Astrocyte (in vitro differentiated cells and primary cell): ENCODE results near the gene CD52. TPM values are rescaled to one million over a fixed set of nuclear protein-coding genes. Genes with fewer than 3 reads are reported as not detected.
"Not testable (repeated sequence)": the region's sequence is repeated elsewhere in the genome, so short reads cannot be mapped to it uniquely, and the experiment has no call there.

Source experiments
- DNase-seq: peaks from one replicate; pipeline ENCODE4 v3.0.0-alpha.2; 2010; ENCODE audit warnings: low read depth
- FAIRE-seq: peaks from 2 replicates; lab custom pipeline; 2011; peaks lifted over from hg19 to GRCh38; lab: Jason Lieb, UNC
- H2AFZ ChIP-seq: 2 replicates; pipeline ENCODE4 v1.6.0; 2012; ENCODE audit warnings: low read depth, low read length, inconsistent platforms
- H3K27ac ChIP-seq: 2 replicates; pipeline ENCODE4 v1.5.1; 2011; ENCODE audit warnings: low read depth, low read length, inconsistent platforms
- H3K27me3 ChIP-seq: 2 replicates; pipeline ENCODE4 v1.6.0; 2011; ENCODE audit warnings: low read length, inconsistent platforms; ENCODE audit not compliant: insufficient read depth
- H3K36me3 ChIP-seq: 2 replicates; pipeline ENCODE4 v1.5.1; 2011; ENCODE audit warnings: low read length, inconsistent platforms; ENCODE audit not compliant: insufficient read depth
- H3K4me1 ChIP-seq: 2 replicates; pipeline ENCODE4 v1.5.1; 2011; ENCODE audit warnings: low read length, inconsistent platforms; ENCODE audit not compliant: insufficient read depth
- H3K4me2 ChIP-seq: 2 replicates; pipeline ENCODE4 v1.6.0; 2012; ENCODE audit warnings: low read length, inconsistent platforms
- H3K4me3 ChIP-seq: 2 replicates; pipeline ENCODE4 v1.5.1; 2011; ENCODE audit warnings: low read depth, mild to moderate bottlenecking, low read length, inconsistent platforms; ENCODE audit not compliant: insufficient read depth
- H3K79me2 ChIP-seq: 2 replicates; pipeline ENCODE4 v1.6.0; 2012; ENCODE audit warnings: mild to moderate bottlenecking, low read length, inconsistent platforms; ENCODE audit not compliant: insufficient read depth
- H3K9ac ChIP-seq: 2 replicates; pipeline ENCODE4 v1.6.0; 2012; ENCODE audit warnings: mild to moderate bottlenecking, low read length, inconsistent platforms
- H3K9me3 ChIP-seq: 2 replicates; pipeline ENCODE4 v1.5.1; 2012; ENCODE audit warnings: low read depth, mild to moderate bottlenecking, low read length, inconsistent platforms; ENCODE audit not compliant: insufficient read depth
- H4K20me1 ChIP-seq: 2 replicates; pipeline ENCODE4 v1.6.0; 2012; ENCODE audit warnings: low read length, inconsistent platforms; ENCODE audit not compliant: insufficient read depth
- H3K27ac Mint-ChIP-seq: one replicate; pipeline ENCODE4 v1.8.0; 2021; ENCODE audit warnings: mild to moderate bottlenecking, mixed read lengths; ENCODE audit not compliant: unreplicated experiment
- H3K27me3 Mint-ChIP-seq: one replicate; pipeline ENCODE4 v1.8.0; 2021; ENCODE audit warnings: low read depth, mixed read lengths; ENCODE audit not compliant: unreplicated experiment
- H3K36me3 Mint-ChIP-seq: one replicate; pipeline ENCODE4 v1.8.0; 2021; ENCODE audit warnings: low read depth, mixed read lengths; ENCODE audit not compliant: unreplicated experiment
- H3K4me1 Mint-ChIP-seq: one replicate; pipeline ENCODE4 v1.8.0; 2021; ENCODE audit warnings: low read depth, mixed read lengths; ENCODE audit not compliant: unreplicated experiment
- H3K4me3 Mint-ChIP-seq: one replicate; pipeline ENCODE4 v1.8.0; 2021; ENCODE audit warnings: mild to moderate bottlenecking, moderate library complexity, mixed read lengths; ENCODE audit not compliant: unreplicated experiment
- H3K9me3 Mint-ChIP-seq: one replicate; pipeline ENCODE4 v1.8.0; 2021; ENCODE audit warnings: mild to moderate bottlenecking, mixed read lengths; ENCODE audit not compliant: unreplicated experiment
- CTCF ChIP-seq: IDR thresholded peaks from 2 replicates; pipeline ENCODE4 v1.5.1; 2011; ENCODE audit warnings: low read depth, mild to moderate bottlenecking, inconsistent platforms, low read length, moderate library complexity; ENCODE audit not compliant: insufficient read depth
- EZH2 ChIP-seq: IDR thresholded peaks from 2 replicates; pipeline ENCODE4 v1.6.1; 2012; ENCODE audit warnings: mild to moderate bottlenecking, low read length, inconsistent platforms; ENCODE audit not compliant: insufficient read depth
- total RNA-seq: library from RNA; stranded (reverse); gene quantifications from 2 replicates; pipeline ENCODE4 v1.2.1, GENCODE V29; 2021

Gene CD52
- total RNA-seq, 1 donor from 2014 or later = not detected

GRCh38 chr1:26327956-26328362 lies 10.2 kb downstream of the CD52 start:
- H3K27me3 ChIP-seq = no peaks in the 10 kb centered on the region
- H2AFZ ChIP-seq = no peak overlapping the region
- H3K4me1 ChIP-seq = peaks cover 5% of the 10 kb centered on the region
- no peak overlapping the region for H3K27ac ChIP-seq
- Mint-ChIP-seq H3K27me3 (no peaks in the 10 kb centered on the region), H3K36me3 (no peaks in the 10 kb centered on the region), H3K4me1 (no peaks in the 10 kb centered on the region), H3K9me3 (no peaks in the 10 kb centered on the region), H3K27ac (no peak overlapping the region), H3K4me3 (no peak overlapping the region)
- TF ChIP-seq CTCF (no peak), EZH2 (no peak)
- FAIRE-seq (no peak), DNase-seq (no peak)
- H3K4me2 ChIP-seq = no peak overlapping the region
- H3K4me3 ChIP-seq = no peak overlapping the region
- H3K36me3 ChIP-seq = no peaks in the 10 kb centered on the region
- no peaks in the 10 kb centered on the region for H3K79me2 ChIP-seq
- H3K9ac ChIP-seq = no peak overlapping the region
- no peaks in the 10 kb centered on the region for H4K20me1 ChIP-seq
- H3K9me3 ChIP-seq = no peaks in the 10 kb centered on the region

- H2AFZ ChIP-seq = no peak overlapping the region
- no peak for FAIRE-seq
- no peaks in the 10 kb centered on the region for H3K27me3 Mint-ChIP-seq
These were observed 10.8 kb downstream of the CD52 start for GRCh38 chr1:26328597-26328996.

DNA sequence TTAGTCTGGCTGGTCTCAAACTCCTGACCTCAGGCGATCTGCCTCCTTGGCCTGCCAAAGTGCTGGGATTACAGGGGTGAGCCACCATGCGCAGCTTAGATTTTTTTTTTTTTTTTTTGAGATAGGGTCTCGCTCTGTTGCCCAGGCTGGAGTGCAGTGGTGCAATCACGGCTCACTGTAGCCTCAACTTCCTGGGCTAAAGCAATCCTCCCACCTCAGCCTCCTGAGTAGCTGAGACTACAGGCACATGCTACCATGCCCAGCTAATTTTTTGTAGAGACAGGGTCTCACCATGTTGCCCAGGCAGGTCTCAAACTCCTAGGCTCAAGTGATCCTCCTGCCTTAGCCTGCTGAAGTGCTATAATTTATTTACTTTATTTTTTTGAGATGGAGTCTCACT lies 11.6 kb downstream of the CD52 start:
- not testable (repeated sequence) for H3K36me3 ChIP-seq, H3K79me2 ChIP-seq, H3K9ac ChIP-seq, H3K9me3 ChIP-seq, H3K4me1 Mint-ChIP-seq, H3K27ac Mint-ChIP-seq, FAIRE-seq, DNase-seq, H4K20me1 ChIP-seq, H3K4me2 ChIP-seq, H3K4me3 ChIP-seq, H3K9me3 Mint-ChIP-seq, H3K27me3 ChIP-seq, H3K27me3 Mint-ChIP-seq, H3K36me3 Mint-ChIP-seq, H2AFZ ChIP-seq, H3K27ac ChIP-seq, H3K4me3 Mint-ChIP-seq, H3K4me1 ChIP-seq

More at GRCh38 chr1:26328597-26328996, 10.8 kb downstream of the CD52 start:
- Histone ChIP-seq H3K79me2 (no peaks in the 10 kb centered on the region), H3K27me3 (no peaks in the 10 kb centered on the region), H3K9ac (no peak overlapping the region), H3K27ac (no peak overlapping the region), H4K20me1 (no peaks in the 10 kb centered on the region), H3K4me2 (no peak overlapping the region), H3K9me3 (no peaks in the 10 kb centered on the region), H3K4me3 (no peak overlapping the region), H3K4me1 (peaks cover 5% of the 10 kb centered on the region), H3K36me3 (no peaks in the 10 kb centered on the region)
- H3K9me3 Mint-ChIP-seq = no peaks in the 10 kb centered on the region
- no peak overlapping the region for H3K27ac Mint-ChIP-seq
- TF ChIP-seq EZH2 = no peak
- no peak for TF ChIP-seq CTCF
- H3K4me3 Mint-ChIP-seq = no peak overlapping the region
- DNase-seq = no peak
- H3K36me3 Mint-ChIP-seq = no peaks in the 10 kb centered on the region
- H3K4me1 Mint-ChIP-seq = no peaks in the 10 kb centered on the region
